RWPE2 (cell line): ENCODE measurements around the gene LRBA.

Experiments
- ATAC-seq: fragments of 200-7000 bp; cut with Tn5 transposase; 3 replicates; pipeline ENCODE4 v1.9.1; 2021; ENCODE audit warnings: low read depth
- DNase-seq: peaks from one replicate; pipeline ENCODE4 v3.0.0-alpha.2; 2020; ENCODE audit warnings: low spot score
- H3K27ac ChIP-seq: fragments of 450-650 bp; 2 replicates; pipeline ENCODE4 v1.5.1; 2017; ENCODE audit warnings: mild to moderate bottlenecking; ENCODE audit not compliant: poor library complexity, severe bottlenecking
- H3K27me3 ChIP-seq: fragments of 250-450 bp; sonication (Bioruptor Pico); 2 replicates; pipeline ENCODE4 v1.5.1; 2021; ENCODE audit warnings: mild to moderate bottlenecking, moderate library complexity; ENCODE audit not compliant: insufficient read depth, poor library complexity, severe bottlenecking
- H3K36me3 ChIP-seq: fragments of 250-450 bp; sonication (Bioruptor Pico); 2 replicates; pipeline ENCODE4 v1.5.1; 2020; ENCODE audit warnings: low read depth, mild to moderate bottlenecking, moderate library complexity
- H3K4me1 ChIP-seq: fragments of 250-450 bp; sonication (Bioruptor Pico); 2 replicates; pipeline ENCODE4 v1.5.1; 2021; ENCODE audit warnings: mild to moderate bottlenecking, moderate library complexity; ENCODE audit not compliant: insufficient read depth, poor library complexity, severe bottlenecking
- H3K4me3 ChIP-seq: fragments of 250-450 bp; sonication (Bioruptor Pico); 2 replicates; pipeline ENCODE4 v1.5.1; 2021; ENCODE audit warnings: mild to moderate bottlenecking, moderate library complexity; ENCODE audit not compliant: severe bottlenecking
- H3K9me3 ChIP-seq: fragments of 250-450 bp; sonication (Bioruptor Pico); 2 replicates; pipeline ENCODE4 v1.5.1; 2021; ENCODE audit warnings: mild to moderate bottlenecking, moderate library complexity; ENCODE audit not compliant: severe bottlenecking
- TF ChIP-seq, protein P1 (sequence below): fragments of 450-650 bp; IDR thresholded peaks from one replicate; pipeline ENCODE4 v1.5.1; 2017; ENCODE audit warnings: mild to moderate bottlenecking, moderate library complexity; ENCODE audit not compliant: poor library complexity, severe bottlenecking

Gene LRBA

DNA sequence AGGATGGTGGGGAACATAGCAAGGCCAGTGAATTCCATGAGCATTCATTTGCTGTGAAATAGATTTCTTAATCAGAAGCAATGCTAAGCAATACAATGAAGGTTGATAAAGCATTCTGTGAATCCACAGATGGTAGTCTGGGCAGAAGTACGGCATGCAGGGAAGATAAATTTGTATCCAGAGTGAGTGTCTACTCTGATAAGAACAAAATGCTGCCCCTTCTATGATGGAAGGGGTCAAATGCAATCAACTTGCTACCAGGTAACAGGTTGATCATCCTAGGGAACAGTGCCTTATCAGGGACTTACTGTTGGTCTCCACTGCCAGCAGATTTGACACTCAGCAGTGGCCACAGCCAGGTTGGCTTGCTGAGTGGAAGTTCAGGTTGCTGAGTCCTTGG, 243.7 kb downstream of the LRBA start:
- Histone ChIP-seq H3K4me1 (peaks cover 15% of the 10 kb centered on the region), H3K27me3 (no peaks in the 10 kb centered on the region), H3K4me3 (no peak overlapping the region), H3K36me3 (no peaks in the 10 kb centered on the region), H3K27ac (no peak overlapping the region), H3K9me3 (no peaks in the 10 kb centered on the region)
- DNase-seq (no peak), ATAC-seq (no peak)
- TF ChIP-seq, protein P1, sequence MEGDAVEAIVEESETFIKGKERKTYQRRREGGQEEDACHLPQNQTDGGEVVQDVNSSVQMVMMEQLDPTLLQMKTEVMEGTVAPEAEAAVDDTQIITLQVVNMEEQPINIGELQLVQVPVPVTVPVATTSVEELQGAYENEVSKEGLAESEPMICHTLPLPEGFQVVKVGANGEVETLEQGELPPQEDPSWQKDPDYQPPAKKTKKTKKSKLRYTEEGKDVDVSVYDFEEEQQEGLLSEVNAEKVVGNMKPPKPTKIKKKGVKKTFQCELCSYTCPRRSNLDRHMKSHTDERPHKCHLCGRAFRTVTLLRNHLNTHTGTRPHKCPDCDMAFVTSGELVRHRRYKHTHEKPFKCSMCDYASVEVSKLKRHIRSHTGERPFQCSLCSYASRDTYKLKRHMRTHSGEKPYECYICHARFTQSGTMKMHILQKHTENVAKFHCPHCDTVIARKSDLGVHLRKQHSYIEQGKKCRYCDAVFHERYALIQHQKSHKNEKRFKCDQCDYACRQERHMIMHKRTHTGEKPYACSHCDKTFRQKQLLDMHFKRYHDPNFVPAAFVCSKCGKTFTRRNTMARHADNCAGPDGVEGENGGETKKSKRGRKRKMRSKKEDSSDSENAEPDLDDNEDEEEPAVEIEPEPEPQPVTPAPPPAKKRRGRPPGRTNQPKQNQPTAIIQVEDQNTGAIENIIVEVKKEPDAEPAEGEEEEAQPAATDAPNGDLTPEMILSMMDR = no peak

GRCh38 chr4:150769845-150770244, 245.2 kb downstream of the LRBA start:
- no peaks in the 10 kb centered on the region for H3K9me3 ChIP-seq
- peaks cover 15% of the 10 kb centered on the region for H3K4me1 ChIP-seq
- ATAC-seq (peak; percentile 17; the same call in 1 of the 3 replicates), DNase-seq (no peak)
- H3K36me3 ChIP-seq = no peaks in the 10 kb centered on the region
- TF ChIP-seq, protein P1 = no peak
- H3K27me3 ChIP-seq = no peaks in the 10 kb centered on the region
- H3K27ac ChIP-seq = peak overlapping the region; percentile 35
- no peak overlapping the region for H3K4me3 ChIP-seq

- H3K36me3 ChIP-seq = no peaks in the 10 kb centered on the region
- peak overlapping the region; percentile 35 for H3K27ac ChIP-seq
- ATAC-seq (peak; percentile 88), DNase-seq (no peak)
- H3K9me3 ChIP-seq = no peaks in the 10 kb centered on the region
- no peaks in the 10 kb centered on the region for H3K27me3 ChIP-seq
- no peak overlapping the region for H3K4me3 ChIP-seq
- TF ChIP-seq, protein P1 = no peak
- H3K4me1 ChIP-seq = peaks cover 15% of the 10 kb centered on the region
Observed at GRCh38 chr4:150769248-150769647, 245.8 kb downstream of the LRBA start.

DNA sequence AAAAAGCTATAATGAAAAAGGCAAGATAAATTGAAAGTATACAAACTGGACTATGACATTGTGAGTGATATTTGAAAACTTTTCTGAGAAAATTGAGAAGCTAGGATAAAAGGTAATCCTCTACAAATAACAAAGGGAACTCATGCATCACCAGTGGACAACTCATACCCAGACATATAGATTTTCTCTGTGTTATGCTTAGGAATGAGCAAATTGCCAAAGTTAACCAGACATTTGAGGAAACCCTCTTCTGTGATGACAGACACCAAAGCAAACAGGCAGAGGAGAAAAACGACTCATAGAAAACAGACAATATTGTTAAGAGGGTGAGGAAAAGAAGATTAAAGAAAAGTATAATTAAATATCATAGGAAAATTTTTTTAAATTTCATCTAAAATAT, 246.6 kb downstream of the LRBA start:
- no peaks in the 10 kb centered on the region for H3K27me3 ChIP-seq
- H3K4me1 ChIP-seq = peaks cover 15% of the 10 kb centered on the region
- peak overlapping the region; percentile 35 for H3K27ac ChIP-seq
- no peak overlapping the region for H3K4me3 ChIP-seq
- DNase-seq (no peak), ATAC-seq (no peak)
- TF ChIP-seq, protein P1 = no peak
- H3K9me3 ChIP-seq = no peaks in the 10 kb centered on the region
- no peaks in the 10 kb centered on the region for H3K36me3 ChIP-seq

- H3K4me3 ChIP-seq = no peak overlapping the region
- H3K4me1 ChIP-seq = peaks cover 13% of the 10 kb centered on the region
- H3K9me3 ChIP-seq = no peaks in the 10 kb centered on the region
- H3K36me3 ChIP-seq = no peaks in the 10 kb centered on the region
- no peak overlapping the region for H3K27ac ChIP-seq
- no peak for ATAC-seq
- H3K27me3 ChIP-seq = no peaks in the 10 kb centered on the region
- no peak for DNase-seq
- TF ChIP-seq, protein P1 = no peak
Observed at GRCh38 chr4:150765216-150765615, 249.9 kb downstream of the LRBA start.
